ENCODE measurements around the gene DLG1. TPM values are rescaled to one million over a fixed set of nuclear protein-coding genes. Genes with fewer than 3 reads are reported as not detected.

Gene DLG1
- total and polyA plus RNA-seq, 2 experiments from 2014 or later, result 54.8 to 128 TPM

GRCh38 chr3:197181741-197182140 lies 116.7 kb downstream of the DLG1 start:
- peaks cover 27% of the 10 kb centered on the region for H4K20me1 ChIP-seq (ENCODE audit: insufficient read depth, poor library complexity, severe bottlenecking)
- peaks cover 93% of the 10 kb centered on the region for H3K79me2 ChIP-seq
- DNase-seq (ENCODE audit: low spot score), result peak; percentile 21

GRCh38 chr3:197178998-197179397 lies 119.4 kb downstream of the DLG1 start:
- 90% methylated on average over 5 of the region's 5 CpGs for WGBS (ENCODE audit: low lambda C conversion rate, missing lambda C conversion rate)
- no peak overlapping the region for H2AFZ ChIP-seq

More at GRCh38 chr3:197181741-197182140, 116.7 kb downstream of the DLG1 start:
- H3K9me3 ChIP-seq (ENCODE audit: low read depth), result no peaks in the 10 kb centered on the region
- no peak overlapping the region for H3K4me2 ChIP-seq
- no peak overlapping the region for H3K4me3 ChIP-seq
- no peak overlapping the region for H3K27ac ChIP-seq
- H3K9me2 ChIP-seq (replicated peaks; ENCODE audit: insufficient read depth), result no peaks in the 10 kb centered on the region
- H3K4me1 ChIP-seq (ENCODE audit: insufficient read depth), result no peaks in the 10 kb centered on the region
- TF ChIP-seq EZH2phosphoT487 (IDR thresholded peaks at IDR 0.05; ENCODE audit: low read depth, severe bottlenecking, unreplicated experiment), result no peak
- TF ChIP-seq CTCF (IDR thresholded peaks at IDR 0.05; ENCODE audit: poor library complexity), result no peak
- H2AFZ ChIP-seq, result no peak overlapping the region
- H3K27me3 ChIP-seq, result no peaks in the 10 kb centered on the region
- no peaks in the 10 kb centered on the region for H3K36me3 ChIP-seq (replicated peaks; ENCODE audit: insufficient read depth, low read depth)
- 73% methylated on average over 6 of the region's 6 CpGs for WGBS (ENCODE audit: low lambda C conversion rate, missing lambda C conversion rate)

GRCh38 chr3:197175503-197175902 lies 122.9 kb downstream of the DLG1 start:
- 74% methylated on average over 3 of the region's 3 CpGs for WGBS (ENCODE audit: low lambda C conversion rate, missing lambda C conversion rate)
- Histone ChIP-seq H3K79me2 (peaks cover 92% of the 10 kb centered on the region), H3K9me2 (replicated peaks; ENCODE audit: insufficient read depth) (no peaks in the 10 kb centered on the region), H4K20me1 (ENCODE audit: insufficient read depth, poor library complexity, severe bottlenecking) (peaks cover 18% of the 10 kb centered on the region), H2AFZ (no peak overlapping the region), H3K9me3 (ENCODE audit: low read depth) (no peaks in the 10 kb centered on the region), H3K27me3 (no peaks in the 10 kb centered on the region), H3K4me3 (no peak overlapping the region), H3K4me1 (ENCODE audit: insufficient read depth) (peaks cover 3% of the 10 kb centered on the region), H3K4me2 (no peak overlapping the region), H3K36me3 (replicated peaks; ENCODE audit: insufficient read depth, low read depth) (no peaks in the 10 kb centered on the region), H3K27ac (no peak overlapping the region)
- no peak for DNase-seq (ENCODE audit: low spot score)
- TF ChIP-seq CTCF (IDR thresholded peaks at IDR 0.05; ENCODE audit: poor library complexity) (no peak), EZH2phosphoT487 (IDR thresholded peaks at IDR 0.05; ENCODE audit: low read depth, severe bottlenecking, unreplicated experiment) (no peak), EZH2 (IDR thresholded peaks at IDR 0.05; ENCODE audit: borderline replicate concordance) (no peak)

More at GRCh38 chr3:197178998-197179397, 119.4 kb downstream of the DLG1 start:
- H3K9me3 ChIP-seq (ENCODE audit: low read depth), result no peaks in the 10 kb centered on the region
- no peak overlapping the region for H3K4me3 ChIP-seq
- no peaks in the 10 kb centered on the region for H3K36me3 ChIP-seq (replicated peaks; ENCODE audit: insufficient read depth, low read depth)
- no peak overlapping the region for H3K27ac ChIP-seq
- TF ChIP-seq EZH2phosphoT487 (IDR thresholded peaks at IDR 0.05; ENCODE audit: low read depth, severe bottlenecking, unreplicated experiment) (no peak), CTCF (IDR thresholded peaks at IDR 0.05; ENCODE audit: poor library complexity) (no peak), EZH2 (IDR thresholded peaks at IDR 0.05; ENCODE audit: borderline replicate concordance) (no peak)
- H3K9me2 ChIP-seq (replicated peaks; ENCODE audit: insufficient read depth), result no peaks in the 10 kb centered on the region
- peaks cover 90% of the 10 kb centered on the region for H3K79me2 ChIP-seq
- H3K4me1 ChIP-seq (ENCODE audit: insufficient read depth), result peaks cover 3% of the 10 kb centered on the region
- no peak for DNase-seq (ENCODE audit: low spot score)
- no peaks in the 10 kb centered on the region for H3K27me3 ChIP-seq
- peaks cover 28% of the 10 kb centered on the region for H4K20me1 ChIP-seq (ENCODE audit: insufficient read depth, poor library complexity, severe bottlenecking)
- no peak overlapping the region for H3K4me2 ChIP-seq

- Histone ChIP-seq H3K4me3 (no peak overlapping the region), H4K20me1 (ENCODE audit: insufficient read depth, poor library complexity, severe bottlenecking) (peaks cover 18% of the 10 kb centered on the region), H3K27me3 (no peaks in the 10 kb centered on the region), H3K36me3 (replicated peaks; ENCODE audit: insufficient read depth, low read depth) (no peaks in the 10 kb centered on the region), H3K9me2 (replicated peaks; ENCODE audit: insufficient read depth) (no peaks in the 10 kb centered on the region), H3K27ac (no peak overlapping the region), H2AFZ (no peak overlapping the region), H3K4me1 (ENCODE audit: insufficient read depth) (peaks cover 3% of the 10 kb centered on the region), H3K9me3 (ENCODE audit: low read depth) (no peaks in the 10 kb centered on the region), H3K4me2 (no peak overlapping the region), H3K79me2 (peaks cover 89% of the 10 kb centered on the region)
- no peak for DNase-seq (ENCODE audit: low spot score)
- WGBS (ENCODE audit: low lambda C conversion rate, missing lambda C conversion rate), result 74% methylated on average over 3 of the region's 3 CpGs
- TF ChIP-seq CTCF (IDR thresholded peaks at IDR 0.05; ENCODE audit: poor library complexity) (no peak), EZH2phosphoT487 (IDR thresholded peaks at IDR 0.05; ENCODE audit: low read depth, severe bottlenecking, unreplicated experiment) (no peak), EZH2 (IDR thresholded peaks at IDR 0.05; ENCODE audit: borderline replicate concordance) (no peak)
These were observed 123.5 kb downstream of the DLG1 start for GRCh38 chr3:197174927-197175326.
